ENCODE results near the gene SH3PXD2B.

- no peak for TF ChIP-seq POLR2A (IDR thresholded peaks at IDR 0.05)
- TF ChIP-seq CTCF (IDR thresholded peaks at IDR 0.05 in 8 of 11, conservative IDR thresholded peaks at IDR 0.05 in 3 of 11): no peak
These were observed 6.5 kb downstream of the SH3PXD2B start for GRCh38 chr5:172447646-172448365.
